ENCODE results near the gene CPZ. TPM values are rescaled to one million over a fixed set of nuclear protein-coding genes. Genes with fewer than 3 reads are reported as not detected.

The CPZ gene
- total RNA-seq, 1 experiment from 2014 or later = 1.1 TPM

DNA sequence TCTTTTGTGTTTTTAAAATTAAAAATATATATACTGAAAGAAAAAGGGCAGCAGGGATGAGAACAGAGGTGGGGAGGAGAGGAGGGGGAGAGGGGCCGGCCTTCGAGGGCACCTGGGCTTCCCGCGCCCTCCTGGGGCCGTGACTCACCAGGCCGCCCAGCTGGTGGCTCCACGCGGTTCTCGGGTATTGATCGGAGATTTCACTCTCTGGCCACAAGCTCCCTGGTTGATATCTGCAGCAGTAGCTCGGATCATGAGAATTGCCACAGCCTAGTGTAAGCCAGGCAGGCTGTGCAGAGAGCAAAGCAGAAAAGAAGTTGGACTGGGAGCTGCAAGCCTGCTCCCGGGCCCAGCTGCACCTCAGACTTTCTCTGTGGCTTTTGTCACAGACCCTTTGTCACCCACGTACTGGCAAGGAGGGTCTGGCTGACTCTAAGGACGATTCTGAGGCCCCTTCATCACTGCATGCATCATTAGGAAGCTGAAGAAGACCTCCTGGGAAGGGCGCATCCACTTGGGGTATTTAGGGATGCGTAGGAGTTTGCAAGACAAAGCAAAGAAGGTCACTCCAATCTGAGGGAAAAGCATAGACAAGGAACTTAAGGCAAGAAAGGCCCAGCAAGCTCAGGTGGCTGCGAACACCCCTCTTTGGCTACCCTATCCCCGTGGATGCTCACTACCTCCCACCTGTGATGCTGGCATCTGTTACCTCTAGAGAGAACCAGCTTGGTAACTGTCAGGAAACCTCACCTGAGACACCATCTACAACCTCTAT lies 71.7 kb downstream of the CPZ start:
- Histone ChIP-seq H3K27me3 (no peaks in the 10 kb centered on the region), H3K9me3 (no peaks in the 10 kb centered on the region), H3K36me3 (no peaks in the 10 kb centered on the region), H3K4me3 (no peak overlapping the region)
- DNase-seq = no peak

GRCh38 chr4:8664976-8665375 lies 72.4 kb downstream of the CPZ start:
- Histone ChIP-seq H3K36me3 (no peaks in the 10 kb centered on the region), H3K4me3 (no peak overlapping the region), H3K9me3 (no peaks in the 10 kb centered on the region), H3K27me3 (no peaks in the 10 kb centered on the region)
- DNase-seq = no peak

DNA sequence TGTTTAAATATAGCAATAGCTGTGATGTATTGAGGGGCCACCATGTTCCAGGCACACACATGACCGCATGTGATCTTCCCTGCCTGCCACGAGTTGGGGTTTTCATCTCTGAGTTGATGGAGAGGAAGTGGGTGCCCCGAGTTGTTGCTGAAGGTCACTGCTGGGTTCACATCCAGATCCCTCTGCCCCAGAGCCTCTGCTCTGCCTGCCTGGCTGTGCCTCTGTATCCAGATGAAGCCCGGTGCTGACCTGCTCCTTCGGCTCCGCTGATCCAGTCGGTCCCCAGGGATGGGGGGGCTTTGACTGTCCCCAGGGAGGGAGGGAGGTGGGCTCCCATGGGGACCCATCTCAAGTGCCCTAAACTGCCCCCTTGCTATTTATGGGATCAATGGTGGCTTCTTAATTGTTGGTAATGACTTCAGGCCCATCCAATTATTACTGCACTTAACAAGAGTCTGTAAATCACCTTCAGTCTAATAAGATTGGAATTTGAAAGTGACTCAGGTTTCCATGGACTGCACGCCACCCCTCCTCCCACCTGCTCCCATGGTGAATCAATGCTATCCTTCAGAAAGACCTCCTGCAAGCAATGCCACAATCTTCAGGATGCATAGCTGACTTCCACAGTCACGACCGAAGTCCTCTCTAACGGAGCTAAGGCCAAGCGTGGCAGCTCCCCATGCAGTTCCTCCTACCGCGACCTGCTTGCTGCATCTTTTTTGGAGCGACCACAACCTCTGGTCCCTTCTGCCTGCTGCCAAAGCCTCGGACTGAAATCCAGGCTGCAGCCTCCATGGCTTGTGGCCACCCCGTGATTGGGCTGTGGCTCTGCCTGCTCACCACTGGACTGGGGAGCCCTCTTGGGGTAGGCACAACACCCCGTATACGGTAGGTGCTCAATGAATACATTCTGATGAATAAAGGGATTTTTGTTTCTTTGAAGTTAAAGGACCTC lies 73.1 kb downstream of the CPZ start:
- no peaks in the 10 kb centered on the region for H3K36me3 ChIP-seq
- no peak for DNase-seq
- H3K4me3 ChIP-seq = no peak overlapping the region
- H3K9me3 ChIP-seq = no peaks in the 10 kb centered on the region
- no peaks in the 10 kb centered on the region; the same call in 1 of the 2 replicates for H3K27me3 ChIP-seq

GRCh38 chr4:8666581-8666980 lies 74.0 kb downstream of the CPZ start:
- DNase-seq = no peak
- Histone ChIP-seq H3K9me3 (no peaks in the 10 kb centered on the region), H3K27me3 (no peaks in the 10 kb centered on the region; the same call in 1 of the 2 replicates), H3K4me3 (no peak overlapping the region), H3K36me3 (no peaks in the 10 kb centered on the region)

Other genes starting within 250 kb of the CPZ start
- gene ACOX3, start 152.0 kb upstream of the CPZ start, total RNA-seq (2014; rRNA removed; shearing (Covaris generic); ENCODE audit: low replicate concordance) = 20.3 and 33.2 TPM in 2 replicates
- 3.2 and 13.4 TPM in 2 replicates for gene TRMT44, start 152.0 kb upstream of the CPZ start, total RNA-seq (2014; rRNA removed; shearing (Covaris generic); ENCODE audit: low replicate concordance)
- 0.33 TPM in 1 of 2 replicates, not detected in the other for gene GPR78, start 12.4 kb upstream of the CPZ start, total RNA-seq (2014; rRNA removed; shearing (Covaris generic); ENCODE audit: low replicate concordance)